ENCODE results near the gene TMEM87B. TPM values are rescaled to one million over a fixed set of nuclear protein-coding genes. Genes with fewer than 3 reads are reported as not detected.

The TMEM87B gene
- total and polyA plus RNA-seq, 2 experiments from 2014 or later = 32.1 to 42.4 TPM

DNA sequence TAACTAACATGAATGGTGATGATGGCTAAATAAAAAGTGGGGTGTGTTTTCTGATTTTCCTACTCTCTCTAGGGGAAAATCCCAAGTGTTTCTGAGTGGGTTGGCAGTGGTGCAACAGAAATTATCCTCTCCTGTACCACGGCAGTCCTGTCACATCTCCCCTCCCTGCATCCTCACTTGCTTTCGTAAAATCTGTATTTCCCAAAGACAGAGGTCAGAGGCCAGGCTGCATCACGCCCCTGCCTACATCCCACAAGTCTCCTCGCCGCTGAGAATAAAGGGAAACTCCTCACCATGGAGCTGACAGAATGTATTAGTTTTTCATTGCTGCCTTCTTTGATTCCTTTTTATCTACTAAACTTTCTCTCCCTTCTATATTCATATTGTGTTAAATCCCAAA, 96.2 kb downstream of the TMEM87B start:
- peaks cover 37% of the 10 kb centered on the region for H3K4me1 ChIP-seq (ENCODE audit: insufficient read depth)
- TF ChIP-seq EZH2 (IDR thresholded peaks at IDR 0.05; ENCODE audit: insufficient read depth, poor library complexity, severe bottlenecking) (no peak), EZH2phosphoT487 (IDR thresholded peaks at IDR 0.05; ENCODE audit: insufficient read depth, low read depth) (no peak)
- no peaks in the 10 kb centered on the region for H3K79me2 ChIP-seq (ENCODE audit: insufficient read depth)
- no peaks in the 10 kb centered on the region for H3K9me2 ChIP-seq (ENCODE audit: insufficient read depth)
- H3K4me2 ChIP-seq (ENCODE audit: unreplicated experiment) = no peak overlapping the region
- H3F3A ChIP-seq (ENCODE audit: insufficient read depth) = peaks cover 26% of the 10 kb centered on the region
- no peak overlapping the region for H3K4me3 ChIP-seq
- in situ Hi-C loops (cut with MboI) = no loop called here
- WGBS, 2 experiments (ENCODE audit: low coverage in 1 of 2, low lambda C conversion rate in 2 of 2, missing lambda C conversion rate in 2 of 2) = 95 to 99% methylated on average over 5 of the region's 5 CpGs
- no peaks in the 10 kb centered on the region for H4K20me1 ChIP-seq (ENCODE audit: insufficient read depth)
- no peaks in the 10 kb centered on the region for H3K9me3 ChIP-seq (ENCODE audit: low read depth)
- H3K27me3 ChIP-seq (replicated peaks; ENCODE audit: insufficient read depth) = no peaks in the 10 kb centered on the region
- H3K9ac ChIP-seq = no peak overlapping the region
- no peak for DNase-seq
- H3K36me3 ChIP-seq (ENCODE audit: low read depth) = no peaks in the 10 kb centered on the region
- no peak overlapping the region for H2AFZ ChIP-seq
- peak overlapping the region; percentile 77 for H3K27ac ChIP-seq

DNA sequence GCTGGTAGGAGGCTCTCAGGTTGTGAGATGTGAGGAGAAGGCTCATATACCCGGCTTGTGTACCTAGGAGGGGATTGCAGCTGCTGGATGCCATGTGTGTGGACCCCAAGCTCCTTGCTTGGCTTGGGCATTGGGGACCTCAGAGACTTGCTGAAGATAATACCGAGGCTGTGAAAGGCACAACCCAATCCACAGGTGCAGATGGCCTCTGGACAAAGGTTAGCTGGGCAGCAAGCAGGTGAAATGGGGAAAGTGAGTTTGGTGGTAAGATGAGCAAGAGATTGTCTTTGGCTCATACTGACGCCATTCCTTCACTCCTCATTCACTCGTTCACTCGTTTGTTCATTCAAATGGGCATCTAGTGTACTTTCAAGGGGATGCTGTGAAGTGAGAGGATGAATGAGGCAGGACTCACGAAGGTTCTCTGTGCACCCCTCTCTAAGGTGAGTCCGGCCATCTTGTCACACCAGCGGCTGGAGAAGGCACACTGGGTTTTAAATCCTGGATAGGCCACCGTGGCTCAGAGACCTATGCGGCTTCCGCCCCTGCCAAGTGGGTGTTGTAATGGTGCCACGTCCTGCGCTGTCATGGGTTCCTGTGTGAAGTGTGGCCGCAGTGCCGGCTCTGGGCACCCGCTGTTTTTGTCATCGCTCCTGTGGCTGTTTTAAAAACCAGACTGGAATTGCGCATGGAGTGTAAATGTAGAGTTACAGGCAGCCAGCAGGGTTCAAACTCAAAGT, 96.8 kb downstream of the TMEM87B start:
- TF ChIP-seq EZH2 (IDR thresholded peaks at IDR 0.05; ENCODE audit: insufficient read depth, poor library complexity, severe bottlenecking) (no peak), EZH2phosphoT487 (IDR thresholded peaks at IDR 0.05; ENCODE audit: insufficient read depth, low read depth) (no peak)
- no peaks in the 10 kb centered on the region for H3K36me3 ChIP-seq (ENCODE audit: low read depth)
- H3K4me3 ChIP-seq = no peak overlapping the region
- no peaks in the 10 kb centered on the region for H3K79me2 ChIP-seq (ENCODE audit: insufficient read depth)
- H4K20me1 ChIP-seq (ENCODE audit: insufficient read depth) = no peaks in the 10 kb centered on the region
- peaks cover 21% of the 10 kb centered on the region for H3F3A ChIP-seq (ENCODE audit: insufficient read depth)
- no peaks in the 10 kb centered on the region for H3K27me3 ChIP-seq (replicated peaks; ENCODE audit: insufficient read depth)
- no peak overlapping the region for H3K27ac ChIP-seq
- H3K4me2 ChIP-seq (ENCODE audit: unreplicated experiment) = no peak overlapping the region
- in situ Hi-C loops (cut with MboI) = no loop called here
- H3K9me3 ChIP-seq (ENCODE audit: low read depth) = no peaks in the 10 kb centered on the region
- H3K4me1 ChIP-seq (ENCODE audit: insufficient read depth) = peaks cover 37% of the 10 kb centered on the region
- no peak for DNase-seq
- no peak overlapping the region for H3K9ac ChIP-seq
- WGBS, 2 experiments (ENCODE audit: low coverage in 1 of 2, low lambda C conversion rate in 2 of 2, missing lambda C conversion rate in 2 of 2) = 95% methylated on average over 18 of the region's 18 CpGs
- H3K9me2 ChIP-seq (ENCODE audit: insufficient read depth) = no peaks in the 10 kb centered on the region
- H2AFZ ChIP-seq = no peak overlapping the region

DNA sequence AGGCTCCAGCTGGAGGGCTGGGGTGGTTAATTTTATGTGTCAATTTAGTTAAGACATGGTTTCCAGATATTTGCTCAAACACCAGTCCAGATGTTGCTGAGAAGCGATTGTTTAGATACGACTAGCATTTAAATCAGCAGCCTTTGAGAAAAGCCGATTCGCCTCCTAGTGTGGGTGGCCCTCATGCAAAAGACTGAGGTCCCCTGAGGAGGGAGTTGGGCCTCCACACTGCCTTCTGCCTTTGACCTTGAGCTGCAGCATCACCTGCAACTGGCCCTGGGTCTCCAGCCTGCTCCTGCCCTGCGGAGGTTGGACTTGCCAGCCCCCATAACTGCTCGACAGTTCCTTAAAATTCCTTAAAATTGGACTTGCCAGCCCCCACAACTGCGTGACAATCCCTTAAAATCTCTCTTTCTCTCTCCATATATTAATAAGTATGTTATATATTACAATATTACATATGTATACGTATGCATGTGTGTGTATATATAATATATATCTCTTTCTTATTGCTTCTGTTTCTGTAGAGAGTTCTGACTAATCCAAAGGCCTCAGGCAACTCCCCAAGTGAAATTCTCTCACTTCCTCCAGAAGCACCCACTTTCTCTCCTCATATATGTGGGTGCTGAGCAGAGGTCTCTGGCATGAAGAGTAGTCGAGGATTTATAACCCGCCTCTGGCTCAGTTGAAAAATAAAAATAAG, 97.6 kb downstream of the TMEM87B start:
- no peaks in the 10 kb centered on the region for H4K20me1 ChIP-seq (ENCODE audit: insufficient read depth)
- in situ Hi-C loops (cut with MboI) = no loop called here
- no peak for DNase-seq
- no peak overlapping the region for H2AFZ ChIP-seq
- H3K4me1 ChIP-seq (ENCODE audit: insufficient read depth) = peaks cover 29% of the 10 kb centered on the region
- TF ChIP-seq EZH2 (IDR thresholded peaks at IDR 0.05; ENCODE audit: insufficient read depth, poor library complexity, severe bottlenecking) (no peak), EZH2phosphoT487 (IDR thresholded peaks at IDR 0.05; ENCODE audit: insufficient read depth, low read depth) (no peak)
- no peaks in the 10 kb centered on the region for H3K79me2 ChIP-seq (ENCODE audit: insufficient read depth)
- H3K27me3 ChIP-seq (replicated peaks; ENCODE audit: insufficient read depth) = no peaks in the 10 kb centered on the region
- no peaks in the 10 kb centered on the region for H3K9me3 ChIP-seq (ENCODE audit: low read depth)
- H3K9ac ChIP-seq = no peak overlapping the region
- H3K27ac ChIP-seq = no peak overlapping the region
- H3K9me2 ChIP-seq (ENCODE audit: insufficient read depth) = no peaks in the 10 kb centered on the region
- H3K4me2 ChIP-seq (ENCODE audit: unreplicated experiment) = no peak overlapping the region
- peaks cover 17% of the 10 kb centered on the region for H3F3A ChIP-seq (ENCODE audit: insufficient read depth)
- WGBS, 2 experiments (ENCODE audit: low coverage in 1 of 2, low lambda C conversion rate in 2 of 2, missing lambda C conversion rate in 2 of 2) = 92 to 98% methylated on average over 10 of the region's 10 CpGs
- no peaks in the 10 kb centered on the region for H3K36me3 ChIP-seq (ENCODE audit: low read depth)
- H3K4me3 ChIP-seq = no peak overlapping the region

DNA sequence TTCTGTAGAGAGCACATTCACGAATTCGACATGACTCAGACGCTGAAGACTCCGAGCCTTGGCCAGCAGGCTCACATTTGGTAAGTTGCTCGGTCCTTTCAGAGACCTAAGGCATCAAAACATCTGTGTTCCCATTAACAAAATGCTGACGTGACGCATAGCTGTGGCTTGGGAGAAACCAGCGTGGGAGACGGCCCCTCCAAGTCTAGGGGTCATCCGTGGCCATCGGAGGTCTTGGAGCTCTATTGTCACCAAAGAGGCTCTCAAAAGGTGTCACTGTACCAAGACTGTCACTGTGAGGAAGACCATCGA, 98.1 kb downstream of the TMEM87B start:
- Histone ChIP-seq H3F3A (ENCODE audit: insufficient read depth) (peaks cover 17% of the 10 kb centered on the region), H3K9ac (no peak overlapping the region), H3K4me3 (no peak overlapping the region), H3K4me1 (ENCODE audit: insufficient read depth) (peaks cover 24% of the 10 kb centered on the region), H3K79me2 (ENCODE audit: insufficient read depth) (no peaks in the 10 kb centered on the region), H4K20me1 (ENCODE audit: insufficient read depth) (no peaks in the 10 kb centered on the region), H3K9me3 (ENCODE audit: low read depth) (no peaks in the 10 kb centered on the region), H3K36me3 (ENCODE audit: low read depth) (no peaks in the 10 kb centered on the region), H3K27ac (no peak overlapping the region), H3K27me3 (replicated peaks; ENCODE audit: insufficient read depth) (no peaks in the 10 kb centered on the region), H3K4me2 (ENCODE audit: unreplicated experiment) (no peak overlapping the region), H2AFZ (no peak overlapping the region), H3K9me2 (ENCODE audit: insufficient read depth) (no peaks in the 10 kb centered on the region)
- no peak for TF ChIP-seq EZH2 (IDR thresholded peaks at IDR 0.05; ENCODE audit: insufficient read depth, poor library complexity, severe bottlenecking)
- TF ChIP-seq EZH2phosphoT487 (IDR thresholded peaks at IDR 0.05; ENCODE audit: insufficient read depth, low read depth) = no peak
- no peak for DNase-seq
- in situ Hi-C loops (cut with MboI) = no loop called here
- 87 to 88% methylated on average over 12 of the region's 12 CpGs for WGBS, 2 experiments (ENCODE audit: low coverage in 1 of 2, low lambda C conversion rate in 2 of 2, missing lambda C conversion rate in 2 of 2)

All from GM23248 (cell line).